ENCODE measurements around the gene BCAR1. TPM values are rescaled to one million over a fixed set of nuclear protein-coding genes. Genes with fewer than 3 reads are reported as not detected.
"Not testable (repeated sequence)": the region's sequence is repeated elsewhere in the genome, so short reads cannot be mapped to it uniquely, and the experiment has no call there.

Gene BCAR1
- total RNA-seq, 1 experiment from 2014 or later: 120 TPM

GRCh38 chr16:75243667-75244224 is 7.7 kb downstream of the BCAR1 start:
- intact Hi-C loops (cut with micrococcal nuclease; ENCODE audit: unreplicated experiment): no loop called here
- BruUV-seq (replicated peaks): no TSS peak
- Histone ChIP-seq H3K36me3 (ENCODE audit: control insufficient read depth, insufficient read depth, low read length) (no peaks in the 10 kb centered on the region; the same call in 1 of the 2 replicates), H3K4me1 (ENCODE audit: control insufficient read depth, insufficient read depth, low read length) (peaks cover 72% of the 10 kb centered on the region), H3K27me3 (ENCODE audit: control insufficient read depth, insufficient read depth, low read length) (no peaks in the 10 kb centered on the region), H3K27ac (ENCODE audit: low read length) (peak overlapping the region; percentile 95), H3K4me3 (ENCODE audit: low read depth in 2 of 2, low read length in 2 of 2) (no peak overlapping the region), H3K9me3 (ENCODE audit: control insufficient read depth, insufficient read depth, low read depth, low read length) (no peaks in the 10 kb centered on the region)
- ChIA-PET POLR2A (no interaction called here), CTCF (no interaction called here)
- DNase-seq (ENCODE audit: low read depth, low spot score): no peak
- in situ Hi-C loops (cut with HindIII; ENCODE audit: low pct_unique_long_range_greater_than_20kb, low sequenced_read_pairs): no loop called here
- TF ChIP-seq POLR2AphosphoS5 (IDR thresholded peaks at IDR 0.05; ENCODE audit: low read depth, low read length): no peak
- ATAC-seq: no peak

GRCh38 chr16:75242436-75243078 is 8.9 kb downstream of the BCAR1 start:
- BruUV-seq (replicated peaks); intact Hi-C loops (cut with micrococcal nuclease; ENCODE audit: unreplicated experiment); H3K4me3 ChIP-seq (ENCODE audit: low read depth in 2 of 2, low read length in 2 of 2); H3K27me3 ChIP-seq (ENCODE audit: control insufficient read depth, insufficient read depth, low read length); H3K36me3 ChIP-seq (ENCODE audit: control insufficient read depth, insufficient read depth, low read length); DNase-seq (ENCODE audit: low read depth, low spot score); H3K9me3 ChIP-seq (ENCODE audit: control insufficient read depth, insufficient read depth, low read depth, low read length); ATAC-seq; H3K27ac ChIP-seq (ENCODE audit: low read length); POLR2A ChIA-PET; in situ Hi-C loops (cut with HindIII; ENCODE audit: low pct_unique_long_range_greater_than_20kb, low sequenced_read_pairs); CTCF ChIA-PET: not testable (repeated sequence)
- peaks cover 66% of the 10 kb centered on the region for H3K4me1 ChIP-seq (ENCODE audit: control insufficient read depth, insufficient read depth, low read length)

- no peak for DNase-seq (ENCODE audit: low read depth, low spot score)
- CTCF ChIA-PET: no interaction called here
- H3K27me3 ChIP-seq (ENCODE audit: control insufficient read depth, insufficient read depth, low read length): no peaks in the 10 kb centered on the region
- POLR2A ChIA-PET: no interaction called here
- intact Hi-C loops (cut with micrococcal nuclease; ENCODE audit: unreplicated experiment) (no loop called here), in situ Hi-C loops (cut with HindIII; ENCODE audit: low pct_unique_long_range_greater_than_20kb, low sequenced_read_pairs) (no loop called here)
- no peak overlapping the region for H3K4me3 ChIP-seq (ENCODE audit: low read depth in 2 of 2, low read length in 2 of 2)
- TF ChIP-seq TCF7L2 (IDR thresholded peaks at IDR 0.05; ENCODE audit: low read depth, low read length) (no peak), SIN3A (IDR thresholded peaks at IDR 0.05; ENCODE audit: borderline replicate concordance, insufficient read depth, low read depth, low read length) (no peak), REST (IDR thresholded peaks at IDR 0.05; ENCODE audit: insufficient read depth in 1 of 2, low read depth in 2 of 2, low read length in 1 of 2) (no peak), POLR2AphosphoS5 (IDR thresholded peaks at IDR 0.05; ENCODE audit: low read depth, low read length) (no peak), CTCF (IDR thresholded peaks at IDR 0.05) (no peak)
- H3K27ac ChIP-seq (ENCODE audit: low read length): no peak overlapping the region
- no peaks in the 10 kb centered on the region; the same call in 1 of the 2 replicates for H3K36me3 ChIP-seq (ENCODE audit: control insufficient read depth, insufficient read depth, low read length)
- no peaks in the 10 kb centered on the region for H3K9me3 ChIP-seq (ENCODE audit: control insufficient read depth, insufficient read depth, low read depth, low read length)
- H3K4me1 ChIP-seq (ENCODE audit: control insufficient read depth, insufficient read depth, low read length): peaks cover 60% of the 10 kb centered on the region
- ATAC-seq: no peak
- no TSS peak for BruUV-seq (replicated peaks)
Observed at GRCh38 chr16:75241955-75242354, 9.5 kb downstream of the BCAR1 start.

Measured in Panc1 (cell line).